ENCODE results near the gene SLC35D1. TPM values are rescaled to one million over a fixed set of nuclear protein-coding genes. Genes with fewer than 3 reads are reported as not detected.

Gene SLC35D1
- total and polyA plus RNA-seq, 2 of the 13 experiments (the other 11 are each of a cell fraction or from before 2014, with no cell fraction given): 12.4 to 41.5 TPM

DNA sequence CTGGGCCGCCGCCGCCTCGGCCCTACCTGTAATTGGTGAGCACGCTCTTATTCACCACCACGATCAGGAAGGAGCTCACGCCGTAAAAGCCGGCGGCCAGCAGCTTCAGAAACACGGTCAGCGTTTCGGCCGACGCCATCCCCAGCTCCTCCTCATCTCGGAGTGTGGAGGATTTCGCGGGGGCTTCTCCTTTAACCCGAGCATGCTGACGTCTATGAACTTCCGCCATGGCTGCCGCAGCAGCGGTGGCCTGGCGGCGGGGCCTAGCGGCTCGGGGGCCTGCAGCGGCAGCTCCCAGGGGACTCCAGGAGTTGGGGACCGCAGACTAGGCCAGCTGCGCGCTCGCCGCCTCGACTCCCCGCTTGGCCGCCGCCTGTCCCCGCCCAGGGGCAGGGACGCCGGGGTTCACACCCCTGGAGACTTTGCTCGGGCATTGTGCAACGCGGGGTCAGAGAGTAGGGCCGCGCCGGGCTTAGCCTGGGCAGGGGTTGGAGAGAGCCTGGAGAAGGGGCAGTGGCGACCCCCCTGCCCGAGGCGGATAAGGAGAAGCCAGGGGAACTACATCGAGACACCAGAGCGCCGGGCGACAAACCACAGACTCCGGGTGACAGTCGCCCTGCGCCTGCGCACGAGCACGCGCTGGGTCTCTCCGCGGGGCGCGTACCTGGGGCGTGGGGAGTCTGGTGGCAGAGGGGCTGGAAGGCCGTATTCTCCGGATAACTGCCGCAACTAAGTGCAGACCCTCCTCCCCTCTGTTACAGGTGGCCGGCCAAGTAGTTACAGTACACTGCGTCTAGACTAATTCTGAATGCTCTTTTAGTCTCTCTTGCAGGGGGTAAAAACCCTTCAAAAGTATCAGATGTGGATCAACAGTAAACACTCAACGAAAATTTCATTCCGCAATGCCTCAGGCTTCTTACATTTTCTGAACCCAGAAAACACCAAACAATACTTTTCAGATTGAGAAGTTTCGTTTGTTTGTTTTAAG lies at the start of gene SLC35D1 (continued):
- no peak for TF ChIP-seq TRIM22 (IDR thresholded peaks at IDR 0.05)
- TF ChIP-seq MTF1 (CRISPR knock-in tag; IDR thresholded peaks at IDR 0.05): no peak
- TF ChIP-seq, protein P1, sequence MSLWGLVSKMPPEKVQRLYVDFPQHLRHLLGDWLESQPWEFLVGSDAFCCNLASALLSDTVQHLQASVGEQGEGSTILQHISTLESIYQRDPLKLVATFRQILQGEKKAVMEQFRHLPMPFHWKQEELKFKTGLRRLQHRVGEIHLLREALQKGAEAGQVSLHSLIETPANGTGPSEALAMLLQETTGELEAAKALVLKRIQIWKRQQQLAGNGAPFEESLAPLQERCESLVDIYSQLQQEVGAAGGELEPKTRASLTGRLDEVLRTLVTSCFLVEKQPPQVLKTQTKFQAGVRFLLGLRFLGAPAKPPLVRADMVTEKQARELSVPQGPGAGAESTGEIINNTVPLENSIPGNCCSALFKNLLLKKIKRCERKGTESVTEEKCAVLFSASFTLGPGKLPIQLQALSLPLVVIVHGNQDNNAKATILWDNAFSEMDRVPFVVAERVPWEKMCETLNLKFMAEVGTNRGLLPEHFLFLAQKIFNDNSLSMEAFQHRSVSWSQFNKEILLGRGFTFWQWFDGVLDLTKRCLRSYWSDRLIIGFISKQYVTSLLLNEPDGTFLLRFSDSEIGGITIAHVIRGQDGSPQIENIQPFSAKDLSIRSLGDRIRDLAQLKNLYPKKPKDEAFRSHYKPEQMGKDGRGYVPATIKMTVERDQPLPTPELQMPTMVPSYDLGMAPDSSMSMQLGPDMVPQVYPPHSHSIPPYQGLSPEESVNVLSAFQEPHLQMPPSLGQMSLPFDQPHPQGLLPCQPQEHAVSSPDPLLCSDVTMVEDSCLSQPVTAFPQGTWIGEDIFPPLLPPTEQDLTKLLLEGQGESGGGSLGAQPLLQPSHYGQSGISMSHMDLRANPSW (CRISPR knock-in tag; IDR thresholded peaks at IDR 0.05; ENCODE audit: borderline replicate concordance): peak; percentile 49; the same call in 1 of the 2 replicates
- peak; percentile 86; the same call in 1 of the 2 replicates for TF ChIP-seq REL (CRISPR knock-in tag; conservative IDR thresholded peaks at IDR 0.05)
- TF ChIP-seq, protein P2, sequence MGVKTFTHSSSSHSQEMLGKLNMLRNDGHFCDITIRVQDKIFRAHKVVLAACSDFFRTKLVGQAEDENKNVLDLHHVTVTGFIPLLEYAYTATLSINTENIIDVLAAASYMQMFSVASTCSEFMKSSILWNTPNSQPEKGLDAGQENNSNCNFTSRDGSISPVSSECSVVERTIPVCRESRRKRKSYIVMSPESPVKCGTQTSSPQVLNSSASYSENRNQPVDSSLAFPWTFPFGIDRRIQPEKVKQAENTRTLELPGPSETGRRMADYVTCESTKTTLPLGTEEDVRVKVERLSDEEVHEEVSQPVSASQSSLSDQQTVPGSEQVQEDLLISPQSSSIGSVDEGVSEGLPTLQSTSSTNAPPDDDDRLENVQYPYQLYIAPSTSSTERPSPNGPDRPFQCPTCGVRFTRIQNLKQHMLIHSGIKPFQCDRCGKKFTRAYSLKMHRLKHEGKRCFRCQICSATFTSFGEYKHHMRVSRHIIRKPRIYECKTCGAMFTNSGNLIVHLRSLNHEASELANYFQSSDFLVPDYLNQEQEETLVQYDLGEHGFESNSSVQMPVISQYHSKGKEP (CRISPR knock-in tag; IDR thresholded peaks at IDR 0.05): no peak
- no peak; the same call in 1 of the 2 replicates for TF ChIP-seq HOXA9 (CRISPR knock-in tag; IDR thresholded peaks at IDR 0.05; ENCODE audit: borderline replicate concordance)
- peak; percentile 43 for TF ChIP-seq ZMYM3 (CRISPR knock-in tag; IDR thresholded peaks at IDR 0.05)
- 0 out of 2 replicates have a peak, but pooled peaks have one; percentile 37 for TF ChIP-seq ZFYVE20 (CRISPR knock-in tag; IDR thresholded peaks at IDR 0.05; ENCODE audit: borderline replicate concordance, low read depth)
- peak; percentile 41; the same call in 1 of the 2 replicates for TF ChIP-seq ZNF225 (CRISPR knock-in tag; IDR thresholded peaks at IDR 0.05)
- TF ChIP-seq NR2F2 (IDR thresholded peaks at IDR 0.05; ENCODE audit: borderline replicate concordance, low read depth): peak; percentile 46; the same call in 1 of the 2 replicates
- 0 out of 2 replicates have a peak, but pooled peaks have one; percentile 23 for TF ChIP-seq HOXD1 (CRISPR knock-in tag; IDR thresholded peaks at IDR 0.05)
- TF ChIP-seq MIER3 (CRISPR knock-in tag; IDR thresholded peaks at IDR 0.05; ENCODE audit: borderline replicate concordance): 0 out of 2 replicates have a peak, but pooled peaks have one; percentile 54
- TF ChIP-seq MED1 (CRISPR knock-in tag; IDR thresholded peaks at IDR 0.05): peak; percentile 63
- no peak; the same call in 1 of the 2 replicates for TF ChIP-seq FOSL2 (CRISPR knock-in tag; IDR thresholded peaks at IDR 0.05)
- TF ChIP-seq ZNF138 (CRISPR knock-in tag; IDR thresholded peaks at IDR 0.05; ENCODE audit: low read depth): peak; percentile 76; the same call in 1 of the 2 replicates
- peak; percentile 29; the same call in 1 of the 2 replicates for TF ChIP-seq ETV5 (CRISPR knock-in tag; IDR thresholded peaks at IDR 0.05; ENCODE audit: borderline replicate concordance)
- peak; percentile 96 for TF ChIP-seq HNF4A (CRISPR knock-in tag; IDR thresholded peaks at IDR 0.05)
- peak; percentile 69; the same call in 1 of the 2 replicates for TF ChIP-seq CBFB (CRISPR knock-in tag; IDR thresholded peaks at IDR 0.05)
- TF ChIP-seq MXI1 (IDR thresholded peaks at IDR 0.05; ENCODE audit: borderline replicate concordance, low read depth, low read length): peak; percentile 30; the same call in 1 of the 3 replicates
- TF ChIP-seq ZNF558 (CRISPR knock-in tag; IDR thresholded peaks at IDR 0.05; ENCODE audit: borderline replicate concordance): peak; percentile 15; the same call in 1 of the 2 replicates
- 0 out of 2 replicates have a peak, but pooled peaks have one; percentile 21 for TF ChIP-seq ZNF672 (CRISPR knock-in tag; IDR thresholded peaks at IDR 0.05)
- TF ChIP-seq ZNF333 (CRISPR knock-in tag; IDR thresholded peaks at IDR 0.05; ENCODE audit: borderline replicate concordance): 0 out of 2 replicates have a peak, but pooled peaks have one; percentile 57
- TF ChIP-seq NR3C1 (CRISPR knock-in tag; IDR thresholded peaks at IDR 0.05): no peak
